Stimulated activated CD4-positive, alpha-beta T cell treated with anti-CD3 and anti-CD28 coated beads, Interleukin-12 subunit alpha, Interleukin-12 subunit beta, amount 100 ng/mL, for 48 hours (primary cell): ENCODE results near the gene KIF27.
"Not testable (repeated sequence)": the region's sequence is repeated elsewhere in the genome, so short reads cannot be mapped to it uniquely, and the experiment has no call there.

ENCODE experiments used
- DNase-seq, 3 donors: peaks; one replicate each; pipeline ENCODE4 v3.0.0-alpha.2; 2020; ENCODE audit warnings: low read depth in 2 of 3, low spot score in 1 of 3

Gene KIF27

GRCh38 chr9:83809213-83809612 lies 112.0 kb downstream of the KIF27 start:
- not testable (repeated sequence) for DNase-seq

- not testable (repeated sequence) for DNase-seq
Observed at GRCh38 chr9:83804454-83804853, 116.8 kb downstream of the KIF27 start.

DNA sequence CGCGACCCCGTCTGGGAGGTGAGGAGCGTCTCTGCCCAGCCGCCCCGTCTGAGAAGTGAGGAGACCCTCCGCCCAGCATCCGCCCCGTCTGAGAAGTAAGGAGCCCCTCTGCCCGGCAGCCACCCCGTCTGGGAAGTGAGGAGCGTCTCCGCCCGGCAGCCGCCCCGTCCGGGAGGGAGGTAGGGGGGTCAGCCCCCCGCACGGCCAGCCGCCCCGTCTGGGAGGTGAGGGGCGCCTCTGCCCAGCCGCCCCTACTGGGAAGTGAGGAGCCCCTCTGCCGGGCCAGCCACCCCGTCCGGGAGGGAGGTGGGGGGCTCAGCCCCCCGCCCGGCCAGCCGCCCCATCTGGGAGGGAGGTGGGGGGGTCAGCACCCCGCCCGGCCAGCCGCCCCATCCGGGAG lies 117.3 kb downstream of the KIF27 start:
- not testable (repeated sequence) for DNase-seq

DNA sequence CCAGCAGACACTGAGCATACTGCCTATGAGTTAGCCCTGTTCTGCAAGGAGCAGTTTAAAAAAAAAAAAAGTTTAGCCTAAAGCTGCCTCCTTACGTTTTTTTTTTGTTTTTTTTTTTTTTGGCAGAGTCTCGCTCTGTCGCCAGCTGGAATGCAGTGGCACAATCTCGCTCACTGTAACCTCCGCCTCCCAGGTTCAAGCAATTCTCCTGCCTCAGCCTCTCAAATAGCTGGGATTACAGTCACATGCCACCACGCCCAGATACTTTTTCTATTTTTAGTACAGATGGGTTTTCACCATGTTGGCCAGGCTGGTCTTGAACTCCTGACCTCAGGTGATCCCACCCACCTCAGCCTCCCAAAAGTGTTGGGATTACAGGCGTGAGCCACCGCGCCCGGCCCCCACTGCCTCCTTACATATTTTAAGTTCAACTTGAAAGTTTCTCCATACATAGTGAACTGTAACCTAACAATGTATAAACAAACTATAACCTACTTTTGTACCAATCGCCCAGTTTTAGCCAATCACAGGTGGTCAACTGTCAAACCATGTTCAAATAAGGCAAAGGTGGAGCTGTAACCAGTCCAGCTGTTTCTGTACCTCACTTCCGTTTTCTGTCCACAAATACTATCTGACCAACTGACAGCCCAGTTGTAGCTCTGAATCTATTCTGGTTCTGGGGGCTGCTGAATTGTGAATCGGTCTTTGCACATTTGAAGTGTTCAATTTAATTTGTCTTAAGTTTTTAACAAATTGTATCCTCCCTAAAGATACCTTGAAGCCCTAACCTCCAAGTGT lies 120.8 kb downstream of the KIF27 start:
- DNase-seq: no peak

DNA sequence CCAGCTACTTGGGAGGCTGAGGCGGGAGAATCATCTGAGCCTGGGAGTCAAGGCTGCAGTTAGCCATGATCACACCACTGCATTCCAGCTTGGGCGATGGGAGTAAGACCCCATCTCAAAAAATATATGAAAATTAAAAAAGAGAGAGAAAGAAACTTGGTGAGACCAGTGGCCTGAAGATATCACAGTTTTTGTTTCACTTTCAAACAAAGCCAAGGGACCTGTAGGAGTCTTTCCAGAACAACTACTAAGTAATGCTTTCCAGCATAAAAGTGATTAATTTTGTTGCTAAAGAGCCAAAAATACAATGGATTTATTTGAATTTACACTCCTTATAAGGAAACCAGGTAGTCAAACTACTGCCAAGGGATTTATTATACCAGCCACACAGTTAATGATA lies 127.2 kb downstream of the KIF27 start:
- DNase-seq: no peak

DNA sequence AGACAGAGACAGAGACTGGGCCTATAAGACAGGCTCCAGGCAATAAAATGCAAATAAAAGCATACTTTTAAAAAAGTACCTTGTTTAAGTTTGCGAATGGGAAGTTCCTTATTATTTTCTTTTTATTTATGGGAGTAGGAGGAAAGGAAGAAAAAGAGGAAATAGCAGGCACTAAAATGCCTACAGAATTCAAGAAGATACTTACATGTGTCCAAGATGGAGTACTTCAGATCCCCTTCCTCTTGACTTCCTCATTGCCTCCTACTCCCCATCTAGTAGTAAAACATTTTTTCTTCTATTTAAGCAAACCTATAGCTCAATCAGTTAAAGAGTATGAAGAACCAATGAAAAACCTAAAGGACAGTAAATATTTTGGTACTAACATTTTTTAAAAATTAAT lies 128.5 kb downstream of the KIF27 start:
- no peak for DNase-seq
